DOHH2 (cell line): ENCODE measurements around the gene EFCAB9.

Experiments used
- H3F3A ChIP-seq: fragments of 200-600 bp; sonication (generic), shearing (Covaris generic); 2 replicates; pipeline ENCODE4 v1.6.0; 2016; ENCODE audit warnings: antibody characterized with exemption, mild to moderate bottlenecking; ENCODE audit not compliant: control insufficient read depth, insufficient read depth
- H3K27ac ChIP-seq: fragments of 200-600 bp; sonication (generic); 2 replicates; pipeline ENCODE4 v1.5.1; 2014; ENCODE audit warnings: low read depth, mild to moderate bottlenecking, low read length, moderate library complexity
- H3K27me3 ChIP-seq: fragments of 200-600 bp; sonication (generic); 2 replicates; pipeline ENCODE4 v1.6.1; 2014; ENCODE audit warnings: mild to moderate bottlenecking, low read length, mixed read lengths; ENCODE audit not compliant: control insufficient read depth
- H3K36me3 ChIP-seq: fragments of 200-600 bp; sonication (generic); 2 replicates; pipeline ENCODE4 v1.6.1; 2014; ENCODE audit warnings: mild to moderate bottlenecking, low read length, moderate library complexity, mixed read lengths; ENCODE audit not compliant: control insufficient read depth
- H3K4me1 ChIP-seq: fragments of 200-600 bp; sonication (generic); 2 replicates; pipeline ENCODE4 v1.6.1; 2014; ENCODE audit warnings: mild to moderate bottlenecking, low read length, mixed read lengths; ENCODE audit not compliant: control insufficient read depth
- H3K4me2 ChIP-seq: fragments of 200-600 bp; sonication (generic); 2 replicates; pipeline ENCODE4 v1.6.0; 2014; ENCODE audit warnings: mild to moderate bottlenecking, low read length, moderate library complexity
- H3K4me3 ChIP-seq: fragments of 200-600 bp; sonication (generic); 2 replicates; pipeline ENCODE4 v1.5.1; 2014; ENCODE audit warnings: mild to moderate bottlenecking, low read length, mixed read lengths
- H3K79me2 ChIP-seq: fragments of 200-600 bp; sonication (generic); 2 replicates; pipeline ENCODE4 v1.6.1; 2014; ENCODE audit warnings: mild to moderate bottlenecking, low read length, mixed read lengths; ENCODE audit not compliant: control insufficient read depth
- H3K9me2 ChIP-seq: fragments of 200-600 bp; sonication (generic); replicated peaks from 2 replicates; pipeline ENCODE4 v1.6.1; 2014; ENCODE audit warnings: mild to moderate bottlenecking, low read length, mixed read lengths; ENCODE audit not compliant: control insufficient read depth
- H3K9me3 ChIP-seq: fragments of 200-600 bp; sonication (generic); 2 replicates; pipeline ENCODE4 v1.6.1; 2014; ENCODE audit warnings: antibody characterized with exemption, low read length, mixed read lengths; ENCODE audit not compliant: control insufficient read depth, insufficient read depth
- H4K20me1 ChIP-seq: fragments of 200-600 bp; sonication (generic); 2 replicates; pipeline ENCODE4 v1.6.0; 2014; ENCODE audit warnings: low read depth, mild to moderate bottlenecking, antibody characterized with exemption, low read length, moderate library complexity; ENCODE audit not compliant: control insufficient read depth, insufficient read depth
- CTCF ChIP-seq: fragments of 200-600 bp; sonication (generic); IDR thresholded peaks from one replicate; pipeline ENCODE4 v1.5.1; 2014; ENCODE audit warnings: antibody characterized with exemption, mild to moderate bottlenecking, low read depth, low read length; ENCODE audit not compliant: poor library complexity, severe bottlenecking
- EZH2phosphoT487 ChIP-seq: fragments of 200-600 bp; sonication (generic); IDR thresholded peaks from 2 replicates; pipeline ENCODE4 v1.6.1; 2017; ENCODE audit warnings: borderline replicate concordance, mild to moderate bottlenecking, antibody characterized with exemption, low read length, moderate library complexity, mixed read lengths

The EFCAB9 gene

GRCh38 chr5:172185096-172185461 is 8.9 kb upstream of the EFCAB9 start:
- H3K4me1 ChIP-seq = peaks cover 46% of the 10 kb centered on the region
- H3K4me2 ChIP-seq = peak overlapping the region; percentile 94
- no peaks in the 10 kb centered on the region for H3K9me2 ChIP-seq
- no peak for TF ChIP-seq EZH2phosphoT487
- no peak for TF ChIP-seq CTCF
- H3K4me3 ChIP-seq = peak overlapping the region; percentile 91
- peaks cover 64% of the 10 kb centered on the region for H3K79me2 ChIP-seq
- peaks cover 5% of the 10 kb centered on the region; the same call in 1 of the 2 replicates for H3F3A ChIP-seq
- no peaks in the 10 kb centered on the region for H3K9me3 ChIP-seq
- H4K20me1 ChIP-seq = peaks cover 4% of the 10 kb centered on the region; the same call in 1 of the 2 replicates
- no peak overlapping the region for H3K27ac ChIP-seq
- peaks cover 8% of the 10 kb centered on the region; the same call in 1 of the 2 replicates for H3K36me3 ChIP-seq
- no peaks in the 10 kb centered on the region; the same call in 1 of the 2 replicates for H3K27me3 ChIP-seq

GRCh38 chr5:172186114-172186695 is 7.8 kb upstream of the EFCAB9 start:
- no peaks in the 10 kb centered on the region for H3K9me3 ChIP-seq
- peaks cover 57% of the 10 kb centered on the region for H3K79me2 ChIP-seq
- H3K36me3 ChIP-seq = peaks cover 8% of the 10 kb centered on the region; the same call in 1 of the 2 replicates
- H3K27ac ChIP-seq = no peak overlapping the region
- H4K20me1 ChIP-seq = peaks cover 4% of the 10 kb centered on the region; the same call in 1 of the 2 replicates
- no peak for TF ChIP-seq CTCF
- no peak for TF ChIP-seq EZH2phosphoT487
- peak overlapping the region; percentile 91 for H3K4me3 ChIP-seq
- peaks cover 1% of the 10 kb centered on the region; the same call in 1 of the 2 replicates for H3F3A ChIP-seq
- H3K4me1 ChIP-seq = peaks cover 37% of the 10 kb centered on the region
- no peaks in the 10 kb centered on the region; the same call in 1 of the 2 replicates for H3K27me3 ChIP-seq
- H3K4me2 ChIP-seq = peak overlapping the region; percentile 94
- no peaks in the 10 kb centered on the region for H3K9me2 ChIP-seq

GRCh38 chr5:172187118-172188032 is 6.6 kb upstream of the EFCAB9 start:
- H3K36me3 ChIP-seq = peaks cover 8% of the 10 kb centered on the region; the same call in 1 of the 2 replicates
- no peaks in the 10 kb centered on the region for H3K9me2 ChIP-seq
- peaks cover 54% of the 10 kb centered on the region for H3K79me2 ChIP-seq
- H3F3A ChIP-seq = no peaks in the 10 kb centered on the region
- H3K27ac ChIP-seq = peak overlapping the region; percentile 57
- peaks cover 37% of the 10 kb centered on the region for H3K4me1 ChIP-seq
- peak overlapping the region; percentile 94 for H3K4me2 ChIP-seq
- H3K4me3 ChIP-seq = peak overlapping the region; percentile 91
- no peaks in the 10 kb centered on the region for H3K9me3 ChIP-seq
- no peak for TF ChIP-seq EZH2phosphoT487
- peak; percentile 22 for TF ChIP-seq CTCF
- H3K27me3 ChIP-seq = no peaks in the 10 kb centered on the region; the same call in 1 of the 2 replicates
- peaks cover 4% of the 10 kb centered on the region; the same call in 1 of the 2 replicates for H4K20me1 ChIP-seq
